Measurements from ENCODE around the gene KAT6B. TPM values are rescaled to one million over a fixed set of nuclear protein-coding genes. Genes with fewer than 3 reads are reported as not detected.

Gene KAT6B
- total and polyA plus RNA-seq, 2 experiments from 2014 or later, result 15.8 to 36.2 TPM

GRCh38 chr10:74912682-74913081, 86.3 kb downstream of the KAT6B start:
- H3K36me3 ChIP-seq (replicated peaks; ENCODE audit: insufficient read depth, low read depth), result no peaks in the 10 kb centered on the region
- no peak overlapping the region for H3K4me3 ChIP-seq
- DNase-seq (ENCODE audit: low spot score), result no peak
- WGBS (ENCODE audit: low lambda C conversion rate, missing lambda C conversion rate), result 90% methylated on average over 2 of the region's 2 CpGs
- TF ChIP-seq EZH2phosphoT487 (IDR thresholded peaks at IDR 0.05; ENCODE audit: low read depth, severe bottlenecking, unreplicated experiment) (no peak), EZH2 (IDR thresholded peaks at IDR 0.05; ENCODE audit: borderline replicate concordance) (no peak), CTCF (IDR thresholded peaks at IDR 0.05; ENCODE audit: poor library complexity) (no peak)
- no peak overlapping the region for H3K4me2 ChIP-seq
- H3K9me2 ChIP-seq (replicated peaks; ENCODE audit: insufficient read depth), result no peaks in the 10 kb centered on the region
- no peak overlapping the region for H3K27ac ChIP-seq
- H3K9me3 ChIP-seq (ENCODE audit: low read depth), result no peaks in the 10 kb centered on the region
- H2AFZ ChIP-seq, result no peak overlapping the region
- no peaks in the 10 kb centered on the region for H3K27me3 ChIP-seq
- peaks cover 79% of the 10 kb centered on the region for H3K79me2 ChIP-seq
- no peaks in the 10 kb centered on the region for H3K4me1 ChIP-seq (ENCODE audit: insufficient read depth)
- H4K20me1 ChIP-seq (ENCODE audit: insufficient read depth, poor library complexity, severe bottlenecking), result peaks cover 60% of the 10 kb centered on the region

GRCh38 chr10:74913377-74913979, 87.1 kb downstream of the KAT6B start:
- TF ChIP-seq CTCF (IDR thresholded peaks at IDR 0.05; ENCODE audit: poor library complexity) (no peak), EZH2 (IDR thresholded peaks at IDR 0.05; ENCODE audit: borderline replicate concordance) (no peak), EZH2phosphoT487 (IDR thresholded peaks at IDR 0.05; ENCODE audit: low read depth, severe bottlenecking, unreplicated experiment) (no peak)
- Histone ChIP-seq H2AFZ (no peak overlapping the region), H3K27ac (no peak overlapping the region), H3K4me3 (no peak overlapping the region), H3K79me2 (peaks cover 82% of the 10 kb centered on the region), H3K27me3 (no peaks in the 10 kb centered on the region), H3K4me2 (no peak overlapping the region), H3K4me1 (ENCODE audit: insufficient read depth) (no peaks in the 10 kb centered on the region), H3K36me3 (replicated peaks; ENCODE audit: insufficient read depth, low read depth) (no peaks in the 10 kb centered on the region), H3K9me3 (ENCODE audit: low read depth) (no peaks in the 10 kb centered on the region), H4K20me1 (ENCODE audit: insufficient read depth, poor library complexity, severe bottlenecking) (peaks cover 60% of the 10 kb centered on the region), H3K9me2 (replicated peaks; ENCODE audit: insufficient read depth) (no peaks in the 10 kb centered on the region)
- WGBS (ENCODE audit: low lambda C conversion rate, missing lambda C conversion rate), result 95% methylated on average over 6 of the region's 6 CpGs
- DNase-seq (ENCODE audit: low spot score), result no peak

GRCh38 chr10:74916283-74916682, 89.9 kb downstream of the KAT6B start:
- WGBS (ENCODE audit: low lambda C conversion rate, missing lambda C conversion rate), result 93% methylated on average over 1 of the region's 1 CpG
- Histone ChIP-seq H3K27ac (no peak overlapping the region), H4K20me1 (ENCODE audit: insufficient read depth, poor library complexity, severe bottlenecking) (peaks cover 44% of the 10 kb centered on the region), H3K9me2 (replicated peaks; ENCODE audit: insufficient read depth) (no peaks in the 10 kb centered on the region), H3K79me2 (peaks cover 91% of the 10 kb centered on the region), H3K27me3 (no peaks in the 10 kb centered on the region), H2AFZ (no peak overlapping the region), H3K9me3 (ENCODE audit: low read depth) (no peaks in the 10 kb centered on the region), H3K4me3 (no peak overlapping the region), H3K4me1 (ENCODE audit: insufficient read depth) (no peaks in the 10 kb centered on the region), H3K36me3 (replicated peaks; ENCODE audit: insufficient read depth, low read depth) (no peaks in the 10 kb centered on the region), H3K4me2 (no peak overlapping the region)
- TF ChIP-seq EZH2 (IDR thresholded peaks at IDR 0.05; ENCODE audit: borderline replicate concordance), result no peak
- no peak for TF ChIP-seq CTCF (IDR thresholded peaks at IDR 0.05; ENCODE audit: poor library complexity)
- TF ChIP-seq EZH2phosphoT487 (IDR thresholded peaks at IDR 0.05; ENCODE audit: low read depth, severe bottlenecking, unreplicated experiment), result no peak
- no peak for DNase-seq (ENCODE audit: low spot score)

Data from hepatocyte (in vitro differentiated cells).